GM04504 (cell line): Measurements from ENCODE around the gene IFRD2.
"Not testable (repeated sequence)": the region's sequence is repeated elsewhere in the genome, so short reads cannot be mapped to it uniquely, and the experiment has no call there.

Experiments
- DNase-seq: peaks from one replicate; pipeline ENCODE4 v3.0.0-alpha.2; 2012; ENCODE audit warnings: low read depth

IFRD2 gene

GRCh38 chr3:50264964-50265485 is 27.2 kb downstream of the IFRD2 start:
- DNase-seq = no peak

- DNase-seq = peak; percentile 88
These were observed 27.8 kb downstream of the IFRD2 start for GRCh38 chr3:50264383-50264963.

GRCh38 chr3:50263478-50264382 is 28.5 kb downstream of the IFRD2 start:
- no peak for DNase-seq

GRCh38 chr3:50262778-50263177 is 29.5 kb downstream of the IFRD2 start:
- no peak for DNase-seq

GRCh38 chr3:50262200-50262599 is 30.0 kb downstream of the IFRD2 start:
- DNase-seq = not testable (repeated sequence)

GRCh38 chr3:50261505-50261904 is 30.7 kb downstream of the IFRD2 start:
- DNase-seq = no peak

GRCh38 chr3:50260942-50261441 is 31.2 kb downstream of the IFRD2 start:
- DNase-seq = no peak

GRCh38 chr3:50260027-50260941 is 31.9 kb downstream of the IFRD2 start:
- peak; percentile 79 for DNase-seq

GRCh38 chr3:50259432-50260026 is 32.7 kb downstream of the IFRD2 start:
- DNase-seq = no peak

- DNase-seq = no peak
These were observed 33.2 kb downstream of the IFRD2 start for GRCh38 chr3:50258979-50259378.

GRCh38 chr3:50258029-50258680 is 34.1 kb downstream of the IFRD2 start:
- DNase-seq = no peak

- no peak for DNase-seq
These were observed 35.0 kb downstream of the IFRD2 start for GRCh38 chr3:50256978-50257890.

- DNase-seq = no peak
These were observed 37.0 kb downstream of the IFRD2 start for GRCh38 chr3:50255251-50255615.

- no peak for DNase-seq
These were observed 37.5 kb downstream of the IFRD2 start for GRCh38 chr3:50254577-50255250.

GRCh38 chr3:50251220-50251619 is 41.0 kb downstream of the IFRD2 start:
- no peak for DNase-seq

GRCh38 chr3:50250514-50250913 is 41.7 kb downstream of the IFRD2 start:
- DNase-seq = no peak

- no peak for DNase-seq
These were observed 42.8 kb downstream of the IFRD2 start for GRCh38 chr3:50249457-50249856.

- no peak for DNase-seq
These were observed 43.8 kb downstream of the IFRD2 start for GRCh38 chr3:50248387-50248786.

GRCh38 chr3:50246517-50246954 is 45.7 kb downstream of the IFRD2 start:
- peak; percentile 88 for DNase-seq
